ENCODE measurements around the gene CEP83.

The CEP83 gene

DNA sequence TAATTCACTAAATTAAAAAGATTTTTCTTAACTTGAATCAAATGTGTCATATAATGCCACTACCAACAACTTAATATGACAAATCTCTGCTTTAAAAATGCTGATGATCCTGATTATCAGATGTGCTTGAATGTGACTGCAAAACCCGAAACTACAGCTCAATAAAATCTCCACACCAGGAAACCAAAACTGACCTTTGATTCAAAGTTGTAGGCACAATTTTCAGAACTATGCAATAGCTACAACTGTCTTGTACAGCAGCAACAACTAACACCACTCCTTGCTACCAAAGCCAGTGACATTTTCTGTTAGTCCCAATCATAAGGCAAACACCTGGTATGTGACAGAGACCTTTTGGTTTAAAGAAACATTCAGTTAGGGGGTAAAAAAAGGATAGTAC, 147.3 kb downstream of the CEP83 start:
- in situ Hi-C loops (cut with MboI; ENCODE audit: low sequenced_read_pairs): no loop called here

DNA sequence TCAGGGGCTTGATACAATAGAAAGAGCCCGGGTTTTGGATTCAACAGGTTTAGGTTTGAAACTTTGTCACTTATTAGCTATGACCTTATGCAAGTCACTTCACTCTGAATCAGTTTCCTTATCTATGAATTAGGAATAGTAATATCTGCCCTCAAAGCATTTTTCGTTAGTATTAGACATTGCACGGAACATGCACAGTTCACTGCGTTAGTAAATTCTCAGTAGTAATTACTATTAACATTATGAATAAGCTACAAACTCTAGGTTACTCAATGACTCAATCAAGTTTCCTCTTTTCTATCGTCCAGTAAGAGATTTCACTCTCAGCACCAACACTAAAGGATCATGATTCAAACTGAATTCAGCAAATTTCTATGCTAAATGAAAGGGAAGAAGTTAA, 150.3 kb downstream of the CEP83 start:
- in situ Hi-C loops (cut with MboI; ENCODE audit: low sequenced_read_pairs): no loop called here

DNA sequence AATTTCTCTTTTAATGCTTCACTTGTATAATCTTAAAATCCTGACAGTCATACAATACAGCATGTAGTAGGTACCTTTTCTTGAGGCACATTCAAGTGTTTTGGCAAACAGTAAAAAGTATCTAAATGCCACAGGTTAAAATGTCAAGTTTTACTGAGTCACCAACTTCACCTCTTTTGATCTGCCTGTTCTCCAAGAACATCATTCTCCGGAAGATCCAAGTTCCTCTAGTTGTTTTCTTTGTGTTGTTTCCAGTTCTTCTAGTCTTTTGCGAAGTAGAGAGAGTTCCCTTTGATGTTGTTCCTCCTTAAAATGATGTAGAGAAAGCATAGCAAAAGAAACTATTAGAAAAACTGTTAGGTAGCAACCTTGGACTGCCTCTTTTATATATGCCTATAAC, 151.1 kb downstream of the CEP83 start:
- in situ Hi-C loops (cut with MboI; ENCODE audit: low sequenced_read_pairs): no loop called here

DNA sequence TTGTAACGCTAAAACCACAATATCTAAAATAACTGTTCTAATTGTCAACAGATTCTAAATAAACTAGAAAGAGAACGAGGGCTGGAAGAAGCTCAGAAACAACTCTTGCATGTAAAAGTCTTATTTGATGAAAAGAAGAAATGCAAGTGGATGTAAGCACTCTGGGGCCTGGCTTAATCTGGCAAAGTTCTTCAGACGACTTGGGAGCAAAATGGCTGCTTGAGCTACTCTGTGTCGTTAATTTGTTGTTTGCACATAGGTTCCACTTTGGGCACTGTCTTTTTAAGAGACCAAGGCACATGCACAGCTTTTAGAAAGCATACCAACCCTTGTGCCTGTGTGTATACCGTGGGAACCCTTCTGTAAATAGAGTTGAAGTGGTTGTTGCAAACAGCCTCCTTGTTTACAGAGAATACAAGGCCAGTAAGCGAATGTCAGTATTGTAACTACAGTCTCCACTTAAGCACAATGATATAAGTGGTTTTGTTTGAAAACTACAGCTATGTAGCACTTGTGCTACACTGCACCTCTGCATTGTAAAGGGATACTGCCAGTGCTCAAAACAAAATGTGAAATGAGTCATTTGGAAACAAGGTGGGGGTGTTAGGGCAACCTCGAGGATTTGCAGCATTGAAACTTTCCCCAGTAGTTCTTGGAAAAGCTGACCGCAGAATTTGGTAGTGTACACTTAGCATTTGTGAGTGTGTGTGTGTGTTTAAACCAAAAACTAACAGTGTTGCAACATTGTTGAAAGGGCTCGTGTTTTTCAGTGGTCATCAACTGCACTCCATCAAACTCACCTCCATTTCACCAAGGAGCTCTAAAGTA, 154.3 kb downstream of the CEP83 start:
- in situ Hi-C loops (cut with MboI; ENCODE audit: low sequenced_read_pairs): no loop called here

DNA sequence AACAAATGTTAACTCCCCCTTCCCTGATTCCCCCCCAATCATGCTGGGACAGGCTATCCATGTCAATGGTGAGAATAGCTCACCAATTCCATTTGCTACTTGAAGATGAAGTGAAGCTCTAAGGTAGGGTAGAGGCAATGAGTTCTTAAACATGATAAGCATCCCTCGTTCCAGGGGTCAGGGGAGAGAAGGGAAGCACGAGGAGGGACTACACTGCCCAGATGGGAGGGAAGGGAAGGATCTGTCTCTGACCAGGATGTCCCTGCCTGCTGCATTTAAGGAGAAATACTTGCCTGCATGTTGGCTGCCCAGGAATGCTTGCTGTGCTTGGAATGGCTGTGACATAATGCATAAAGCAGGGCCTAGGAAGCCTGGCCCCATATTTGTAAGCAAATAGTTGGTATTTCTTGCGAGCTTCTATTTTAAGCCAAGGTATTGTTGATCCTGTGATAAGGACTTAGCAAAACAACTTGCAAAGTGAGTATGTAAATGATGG, 155.1 kb downstream of the CEP83 start:
- in situ Hi-C loops (cut with MboI; ENCODE audit: low sequenced_read_pairs): no loop called here

DNA sequence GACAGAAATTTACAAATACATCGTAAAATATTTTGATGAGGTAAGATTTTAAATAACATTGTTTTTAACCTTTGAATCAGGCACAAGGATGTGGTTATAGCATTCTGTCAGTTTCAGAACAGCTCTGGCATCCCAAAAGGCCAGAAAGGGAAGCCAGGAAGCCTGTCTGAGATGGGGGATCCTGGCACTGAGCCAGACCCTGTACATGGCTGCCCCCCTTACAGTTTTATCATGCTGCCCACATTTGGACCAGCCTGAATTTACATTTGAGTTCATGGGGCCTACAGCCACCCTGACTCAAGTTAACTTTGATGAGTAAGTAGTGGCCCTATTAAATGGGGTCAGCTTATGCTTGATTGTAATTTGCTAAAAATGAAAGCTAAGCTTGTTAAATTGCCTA, 155.7 kb downstream of the CEP83 start:
- in situ Hi-C loops (cut with MboI; ENCODE audit: low sequenced_read_pairs): no loop called here

DNA sequence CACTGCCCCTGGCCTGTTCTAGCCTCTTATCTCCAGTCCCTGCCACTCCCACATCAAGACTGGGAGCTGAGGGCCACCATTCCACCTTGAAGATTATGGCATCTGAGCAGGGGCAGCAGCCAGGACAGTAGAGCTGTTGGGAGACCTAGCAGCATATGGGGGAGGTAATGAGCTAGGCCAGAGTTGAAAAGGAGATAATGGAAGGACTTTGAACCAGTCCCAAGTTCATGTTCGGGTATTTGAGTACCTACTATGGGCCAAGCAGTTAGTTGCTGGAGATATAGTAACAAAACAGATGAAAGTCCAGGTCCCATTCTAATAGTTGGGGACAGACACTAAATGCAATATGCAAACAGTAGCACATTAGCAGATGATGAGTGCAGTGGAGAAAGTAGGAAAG, 159.8 kb downstream of the CEP83 start:
- in situ Hi-C loops (cut with MboI; ENCODE audit: low sequenced_read_pairs): no loop called here

- in situ Hi-C loops (cut with MboI; ENCODE audit: low sequenced_read_pairs): no loop called here
Measured at GRCh38 chr12:94297876-94298505, 161.7 kb downstream of the CEP83 start.

- in situ Hi-C loops (cut with MboI; ENCODE audit: low sequenced_read_pairs): no loop called here
Measured at GRCh38 chr12:94297096-94297699, 162.5 kb downstream of the CEP83 start.

DNA sequence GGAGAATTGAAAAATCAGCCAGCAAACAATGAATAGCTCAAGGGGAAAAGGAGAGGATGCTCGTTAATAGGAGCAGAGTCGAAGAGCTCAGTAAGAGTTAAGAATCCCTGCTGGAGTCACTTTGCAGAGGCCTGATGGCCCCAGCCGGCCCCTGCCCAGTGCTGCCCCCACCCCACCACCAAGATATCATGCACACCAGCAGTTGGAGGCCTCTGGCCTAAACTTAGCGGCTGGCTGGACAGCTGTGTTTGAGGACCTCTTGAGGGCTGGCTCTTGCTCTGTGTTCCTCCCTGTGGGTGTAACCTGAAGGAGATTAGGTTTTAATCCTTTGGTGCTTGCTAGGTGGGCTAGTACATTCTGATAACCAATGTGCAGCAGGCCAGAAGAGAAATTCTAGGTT, 169.3 kb downstream of the CEP83 start:
- in situ Hi-C loops (cut with MboI; ENCODE audit: low sequenced_read_pairs): no loop called here

- in situ Hi-C loops (cut with MboI; ENCODE audit: low sequenced_read_pairs): no loop called here
Measured at GRCh38 chr12:94289461-94290312, 170.0 kb downstream of the CEP83 start.

DNA sequence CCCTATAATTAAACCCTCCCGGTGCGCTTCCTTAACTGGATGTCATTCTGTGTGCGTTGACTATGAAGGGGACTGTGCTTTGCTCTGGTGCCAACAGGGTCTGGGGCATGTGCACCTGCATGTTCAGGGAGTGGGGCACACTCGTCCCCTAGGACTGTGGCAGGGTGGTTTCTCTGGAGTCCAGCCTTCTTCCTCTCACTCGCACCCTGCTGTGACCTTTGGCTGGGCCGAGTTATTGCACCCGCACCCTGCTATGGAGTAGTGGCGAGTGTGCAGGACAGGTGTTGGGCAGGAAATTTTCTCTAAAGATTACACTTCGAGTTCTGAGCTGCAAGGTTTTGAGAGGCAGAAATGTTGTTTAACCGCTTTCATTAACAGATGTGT, 172.4 kb downstream of the CEP83 start:
- in situ Hi-C loops (cut with MboI; ENCODE audit: low sequenced_read_pairs): no loop called here

- in situ Hi-C loops (cut with MboI; ENCODE audit: low sequenced_read_pairs): no loop called here
Measured at GRCh38 chr12:94286583-94287244, 173.0 kb downstream of the CEP83 start.

DNA sequence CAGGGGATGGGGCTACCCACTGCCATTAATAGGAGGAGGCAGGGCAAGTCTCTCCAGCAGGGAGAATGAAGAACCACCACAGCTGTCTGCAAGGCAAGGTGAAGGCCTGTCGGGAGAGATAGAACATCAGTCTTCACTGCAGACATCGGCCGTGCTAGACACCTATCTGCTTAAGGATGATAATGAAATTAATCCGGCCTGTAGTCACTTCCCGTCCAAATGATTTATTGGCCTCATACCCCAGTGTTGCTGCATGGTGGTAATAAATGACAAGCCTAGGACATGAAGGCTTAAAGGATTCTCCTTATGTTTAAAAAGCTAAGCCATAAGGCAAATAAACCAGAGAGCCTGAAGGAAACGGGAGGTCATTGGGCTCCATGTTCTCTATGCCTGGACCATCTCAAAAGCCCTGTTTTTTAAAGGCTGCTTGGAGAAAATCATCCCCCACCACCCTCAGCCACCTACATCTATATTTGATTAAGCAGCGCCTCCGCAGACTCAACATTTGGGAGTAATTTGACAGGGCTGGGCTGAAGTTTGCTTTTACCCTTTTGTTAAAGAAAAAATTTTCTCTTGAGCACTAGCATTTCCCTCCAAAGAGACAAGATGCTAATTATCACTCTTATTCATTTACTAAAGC, 173.6 kb downstream of the CEP83 start:
- in situ Hi-C loops (cut with MboI; ENCODE audit: low sequenced_read_pairs): no loop called here

DNA sequence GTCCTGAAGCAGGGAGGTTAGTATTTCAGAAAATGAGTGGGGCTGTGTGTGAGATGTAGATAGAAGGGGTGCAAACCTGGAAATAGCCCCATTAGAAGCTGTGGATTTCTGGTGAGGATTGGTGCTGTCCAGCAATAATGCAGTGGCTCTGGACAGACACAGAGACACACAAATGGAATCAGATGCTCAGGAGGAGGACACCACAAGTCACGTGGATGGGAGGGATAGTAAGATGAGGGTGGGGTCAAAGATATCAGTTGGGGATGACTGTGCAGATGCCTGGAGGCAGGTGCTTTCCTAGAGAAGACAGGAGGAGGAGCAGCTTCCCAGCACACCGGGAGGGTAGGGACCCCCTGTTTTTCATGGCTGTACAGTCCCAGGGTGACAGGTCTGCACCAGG, 174.8 kb downstream of the CEP83 start:
- in situ Hi-C loops (cut with MboI; ENCODE audit: low sequenced_read_pairs): no loop called here

- in situ Hi-C loops (cut with MboI; ENCODE audit: low sequenced_read_pairs): no loop called here
Measured at GRCh38 chr12:94284046-94284445, 175.6 kb downstream of the CEP83 start.

DNA sequence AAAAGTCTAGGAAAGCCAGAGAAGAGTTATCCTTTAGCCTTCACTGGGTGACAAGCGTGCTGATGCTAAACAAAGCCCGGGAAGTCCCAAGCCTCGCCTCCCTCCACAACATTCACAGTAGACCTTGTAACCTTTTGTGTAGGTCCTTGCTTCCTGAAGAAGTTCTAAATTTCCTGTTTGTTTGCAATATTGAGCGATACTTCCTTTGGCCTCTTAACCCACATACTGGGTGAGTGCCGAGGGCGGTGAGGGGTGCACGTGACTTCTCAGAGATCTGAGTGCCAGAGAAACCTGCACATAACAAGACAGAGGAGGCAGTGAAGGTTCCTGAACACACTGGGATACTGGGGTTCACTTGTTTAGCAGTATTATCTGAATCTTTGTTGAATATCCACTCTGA, 177.0 kb downstream of the CEP83 start:
- in situ Hi-C loops (cut with MboI; ENCODE audit: low sequenced_read_pairs): no loop called here

DNA sequence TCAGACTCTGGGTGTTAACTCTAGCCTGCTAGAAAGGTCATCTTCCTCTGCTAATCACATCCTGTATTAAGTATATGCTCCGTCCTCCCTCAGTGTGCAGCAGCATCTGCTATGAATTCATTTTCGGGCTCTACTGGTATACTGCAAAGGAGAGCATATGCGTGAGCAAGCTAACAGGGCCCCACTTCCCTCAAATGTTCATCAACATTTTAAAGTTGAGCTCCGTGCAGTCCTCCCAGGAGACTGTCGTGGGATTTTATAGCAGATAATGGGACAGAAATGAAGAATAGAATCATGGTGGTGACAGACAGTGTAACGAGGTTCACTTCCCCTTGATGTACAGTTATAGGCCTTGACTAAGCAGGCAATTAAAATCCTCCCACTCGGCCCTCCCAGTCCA, 179.6 kb downstream of the CEP83 start:
- in situ Hi-C loops (cut with MboI; ENCODE audit: low sequenced_read_pairs): no loop called here

DNA sequence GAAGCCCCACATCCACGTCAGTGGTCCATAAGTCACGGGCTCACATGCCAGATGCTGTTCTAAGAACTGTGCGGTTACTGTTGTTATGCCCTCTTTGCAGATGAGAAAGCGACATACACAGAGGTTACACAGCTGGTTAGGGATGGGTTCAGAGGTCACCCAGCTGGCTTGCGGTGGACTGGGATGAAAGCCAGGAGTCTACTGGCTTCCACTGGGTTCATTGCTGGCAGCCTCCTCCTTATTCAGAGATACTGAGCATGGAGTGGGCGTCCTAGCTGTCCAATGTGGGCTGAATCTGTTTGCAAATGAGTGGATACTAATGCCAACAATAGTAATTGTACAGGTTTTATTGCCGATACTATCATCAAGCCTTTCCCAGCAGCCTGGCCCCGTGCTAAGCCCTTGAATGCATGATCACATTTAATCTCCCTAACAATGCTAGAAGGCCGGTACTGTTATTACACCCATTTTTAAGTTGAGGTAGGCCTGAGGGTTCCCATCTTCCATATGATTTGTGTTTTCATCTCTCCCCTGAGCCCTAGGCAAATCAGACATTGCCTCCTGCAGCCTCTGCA, 182.2 kb downstream of the CEP83 start:
- in situ Hi-C loops (cut with MboI; ENCODE audit: low sequenced_read_pairs): no loop called here

DNA sequence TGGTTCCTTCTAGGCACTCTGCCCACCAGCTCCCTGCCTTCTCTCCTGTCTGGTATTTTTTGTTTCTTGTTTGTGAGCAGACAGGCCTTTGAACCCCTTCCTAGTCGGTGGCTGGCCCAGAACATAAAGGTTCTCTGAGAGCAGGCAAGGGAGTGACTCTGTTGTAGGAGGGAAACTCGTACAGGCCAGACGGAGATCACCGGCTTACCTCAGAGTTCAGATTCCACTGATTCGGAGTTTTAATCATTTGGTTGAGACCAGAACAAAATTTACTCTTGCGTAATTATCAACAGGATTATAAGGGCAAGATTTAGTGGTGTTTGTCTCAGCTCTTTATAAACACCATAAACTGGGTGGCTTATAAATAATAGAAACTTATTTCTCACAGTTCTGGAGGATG, 182.9 kb downstream of the CEP83 start:
- in situ Hi-C loops (cut with MboI; ENCODE audit: low sequenced_read_pairs): no loop called here
